PC-9 (cell line): ENCODE results near the gene CST4.

Experiments
- EZH2 ChIP-seq: fragments of 200-600 bp; sonication (generic); IDR thresholded peaks from 2 replicates; pipeline ENCODE4 v1.8.0; 2017; ENCODE audit warnings: antibody characterized with exemption, low read depth
- TF ChIP-seq, protein P1 (sequence below): fragments of 200-600 bp; sonication (generic); conservative IDR thresholded peaks from 2 replicates; pipeline ENCODE4 v1.6.1; 2017; ENCODE audit warnings: mixed run types, antibody characterized with exemption, mild to moderate bottlenecking, moderate library complexity

DNA sequence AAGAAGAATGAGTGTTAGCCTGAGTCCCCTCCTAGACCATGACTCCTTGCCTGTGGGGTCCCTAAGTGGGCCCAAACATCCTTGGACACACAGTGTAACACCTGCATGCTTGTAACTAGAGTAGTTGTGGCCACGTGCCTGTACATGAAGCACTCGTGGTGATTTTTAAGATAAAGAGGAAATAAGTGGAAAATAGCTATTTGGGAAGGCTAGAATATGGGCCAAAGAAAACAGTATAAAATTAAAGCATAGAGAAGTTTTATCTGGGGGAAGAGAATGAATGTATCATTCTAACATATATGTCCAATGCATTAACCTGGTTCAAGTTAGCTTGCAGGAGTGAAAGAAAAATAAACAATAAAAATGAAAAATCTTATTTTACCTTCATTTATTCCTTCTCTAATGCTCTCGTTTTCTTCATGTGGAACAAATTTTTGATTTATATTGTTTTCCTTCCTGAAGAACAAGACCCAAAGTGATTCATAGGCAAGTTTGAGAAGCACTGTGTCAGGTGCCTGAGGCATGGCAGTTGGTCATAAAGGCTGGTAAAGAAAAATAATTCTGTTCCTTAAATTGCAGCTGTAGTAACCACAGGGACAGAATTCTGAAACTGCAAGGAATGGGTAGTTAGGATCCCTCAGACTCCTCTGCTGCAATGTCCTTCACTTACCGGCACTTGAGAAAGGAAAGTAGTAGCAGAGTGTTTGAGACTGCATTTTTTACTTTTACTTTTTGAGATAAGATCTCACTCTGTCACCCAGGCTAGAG, 42.5 kb downstream of the CST4 start:
- TF ChIP-seq EZH2: no peak
- TF ChIP-seq, protein P1, sequence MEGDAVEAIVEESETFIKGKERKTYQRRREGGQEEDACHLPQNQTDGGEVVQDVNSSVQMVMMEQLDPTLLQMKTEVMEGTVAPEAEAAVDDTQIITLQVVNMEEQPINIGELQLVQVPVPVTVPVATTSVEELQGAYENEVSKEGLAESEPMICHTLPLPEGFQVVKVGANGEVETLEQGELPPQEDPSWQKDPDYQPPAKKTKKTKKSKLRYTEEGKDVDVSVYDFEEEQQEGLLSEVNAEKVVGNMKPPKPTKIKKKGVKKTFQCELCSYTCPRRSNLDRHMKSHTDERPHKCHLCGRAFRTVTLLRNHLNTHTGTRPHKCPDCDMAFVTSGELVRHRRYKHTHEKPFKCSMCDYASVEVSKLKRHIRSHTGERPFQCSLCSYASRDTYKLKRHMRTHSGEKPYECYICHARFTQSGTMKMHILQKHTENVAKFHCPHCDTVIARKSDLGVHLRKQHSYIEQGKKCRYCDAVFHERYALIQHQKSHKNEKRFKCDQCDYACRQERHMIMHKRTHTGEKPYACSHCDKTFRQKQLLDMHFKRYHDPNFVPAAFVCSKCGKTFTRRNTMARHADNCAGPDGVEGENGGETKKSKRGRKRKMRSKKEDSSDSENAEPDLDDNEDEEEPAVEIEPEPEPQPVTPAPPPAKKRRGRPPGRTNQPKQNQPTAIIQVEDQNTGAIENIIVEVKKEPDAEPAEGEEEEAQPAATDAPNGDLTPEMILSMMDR: no peak
